Activated CD4-positive, alpha-beta T cell treated with anti-CD3 and anti-CD28 coated beads, Interleukin-2, amount 10 ng/mL, durations not matched to agents 7 days and 5 days (primary cell): ENCODE measurements around the gene OSBPL9. TPM values are rescaled to one million over a fixed set of nuclear protein-coding genes. Genes with fewer than 3 reads are reported as not detected.
"Not testable (repeated sequence)": the region's sequence is repeated elsewhere in the genome, so short reads cannot be mapped to it uniquely, and the experiment has no call there.

Experiments used
- CTCF ChIA-PET: fragments of 350-600 bp; sonication (Branson Sonifier 250); formaldehyde crosslinking; loops from one replicate; lab custom pipeline; 2021; ENCODE audit warnings: antibody characterized with exemption; lab: Charles Lee
- POLR2A ChIA-PET: fragments of 350-600 bp; sonication (Branson Sonifier 250); formaldehyde crosslinking; loops from one replicate; lab custom pipeline; 2021; ENCODE audit warnings: antibody characterized with exemption; lab: Charles Lee
- DNase-seq: peaks from one replicate; pipeline ENCODE4 v3.0.0-alpha.2; 2020
- H3K27ac Mint-ChIP-seq: one replicate; pipeline ENCODE4 v1.8.0; 2021; ENCODE audit warnings: mild to moderate bottlenecking, moderate library complexity, mixed read lengths
- H3K27me3 Mint-ChIP-seq: one replicate; pipeline ENCODE4 v1.8.0; 2021; ENCODE audit warnings: mixed read lengths
- H3K36me3 Mint-ChIP-seq: one replicate; pipeline ENCODE4 v1.8.0; 2021; ENCODE audit warnings: low read depth, mixed read lengths
- H3K4me1 Mint-ChIP-seq: one replicate; pipeline ENCODE4 v1.8.0; 2021; ENCODE audit warnings: mixed read lengths
- H3K4me3 Mint-ChIP-seq: one replicate; pipeline ENCODE4 v1.8.0; 2021; ENCODE audit warnings: mild to moderate bottlenecking, moderate library complexity, mixed read lengths
- H3K9me3 Mint-ChIP-seq: one replicate; pipeline ENCODE4 v1.8.0; 2021; ENCODE audit warnings: mixed read lengths
- total RNA-seq, 2 experiments: library from RNA; stranded (reverse); gene quantifications; one replicate each; pipeline ENCODE4 v1.2.3, GENCODE V29; 2021

Gene OSBPL9
- total RNA-seq, 2 experiments from 2014 or later: 44.0 to 46.7 TPM

DNA sequence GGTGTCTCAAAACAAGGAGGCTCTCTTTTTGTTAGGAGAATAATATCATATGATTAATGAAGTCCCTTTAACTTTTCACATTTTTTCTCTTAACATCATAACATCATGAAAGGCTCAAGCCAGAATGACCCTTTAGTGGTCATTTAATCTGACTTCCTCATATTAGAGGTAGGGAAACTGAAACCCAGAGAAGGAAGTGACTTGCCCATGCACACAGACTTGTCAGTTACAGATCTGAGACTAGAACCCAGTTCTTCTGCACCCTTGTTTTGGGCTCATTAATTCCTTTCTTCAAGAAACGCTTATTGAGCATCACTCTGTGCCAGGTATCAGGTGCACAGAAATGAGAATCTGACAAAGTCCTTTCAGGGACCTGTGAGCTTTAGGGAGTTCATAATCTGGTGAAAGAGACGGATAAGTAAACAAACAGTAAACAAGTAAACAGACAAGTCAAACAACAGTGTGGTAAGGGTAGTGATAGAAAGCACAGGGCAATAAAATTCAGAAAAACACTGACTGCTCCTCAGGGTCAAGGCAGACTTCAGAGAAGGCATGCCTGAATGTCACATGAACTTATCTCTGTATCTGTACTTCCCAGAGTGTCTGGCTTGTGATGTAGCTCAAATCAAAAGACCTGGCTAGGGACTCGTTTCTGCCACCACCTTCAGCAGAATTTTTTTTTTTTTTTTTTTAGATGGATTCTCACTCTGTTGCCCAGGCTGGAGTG, 38.3 kb upstream of the OSBPL9 start:
- peaks cover 8% of the 10 kb centered on the region for H3K36me3 Mint-ChIP-seq
- no peak for DNase-seq
- POLR2A ChIA-PET: interaction anchor here (0.6 kb wide), 1 partner anchor 136 kb away, joined by 5 read pairs; no protein-coding TSS in a partner anchor
- peaks cover 7% of the 10 kb centered on the region for H3K9me3 Mint-ChIP-seq
- no peaks in the 10 kb centered on the region for H3K27me3 Mint-ChIP-seq
- H3K4me1 Mint-ChIP-seq: peaks cover 38% of the 10 kb centered on the region
- no peak overlapping the region for H3K27ac Mint-ChIP-seq
- CTCF ChIA-PET: interaction anchor here (1.1 kb wide), 1 partner anchor 16 kb away, joined by 3 read pairs; no protein-coding TSS in a partner anchor
- no peak overlapping the region for H3K4me3 Mint-ChIP-seq

DNA sequence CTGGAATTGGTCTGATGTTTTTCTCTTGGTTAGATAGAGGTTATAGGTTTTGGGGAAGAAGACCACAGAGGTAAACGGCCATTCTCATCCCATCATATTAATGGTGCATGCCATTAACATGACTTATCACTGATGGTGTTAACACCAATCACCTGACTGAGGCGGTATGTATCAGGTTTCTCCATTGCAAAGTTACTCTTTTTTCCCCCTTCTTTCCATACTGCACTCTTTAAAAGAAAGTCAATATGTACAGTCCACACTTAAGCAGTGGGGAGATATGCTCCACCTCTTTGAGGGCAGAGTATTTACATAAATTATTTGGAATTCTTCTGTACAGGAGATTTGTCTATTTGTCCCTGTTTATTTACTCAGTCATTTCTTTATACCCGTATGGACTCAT, 35.7 kb upstream of the OSBPL9 start:
- ChIA-PET POLR2A (no interaction called here), CTCF (interaction anchor here (0.6 kb wide), 1 partner anchor 860 kb away, joined by 3 read pairs; no protein-coding TSS in a partner anchor)
- H3K9me3 Mint-ChIP-seq: peaks cover 4% of the 10 kb centered on the region
- H3K27ac Mint-ChIP-seq: no peak overlapping the region
- peaks cover 24% of the 10 kb centered on the region for H3K4me1 Mint-ChIP-seq
- H3K27me3 Mint-ChIP-seq: no peaks in the 10 kb centered on the region
- DNase-seq: no peak
- H3K36me3 Mint-ChIP-seq: peaks cover 3% of the 10 kb centered on the region
- H3K4me3 Mint-ChIP-seq: no peak overlapping the region

DNA sequence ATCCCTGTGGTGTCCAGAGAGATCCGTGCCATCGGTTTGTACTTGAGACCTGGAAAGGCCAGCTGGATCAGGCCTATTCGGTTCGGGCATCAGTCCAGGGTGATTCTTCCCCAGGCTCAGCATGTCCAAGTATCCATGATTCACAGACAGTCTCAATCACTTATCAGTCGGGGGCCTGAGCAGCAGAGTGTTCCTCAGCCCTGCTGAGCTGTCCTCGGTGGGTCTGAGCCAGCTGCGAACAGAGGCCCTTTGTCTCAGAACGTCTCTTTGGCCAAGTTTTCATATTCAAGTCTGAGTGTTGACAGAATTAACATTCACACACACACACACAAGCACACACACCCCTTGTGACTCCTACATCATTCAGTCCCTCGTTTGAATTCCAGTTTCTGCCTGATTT, 33.4 kb upstream of the OSBPL9 start:
- CTCF ChIA-PET: interaction anchor here (0.9 to 1.8 kb wide), 2 partner anchors 11 to 14 kb away, joined by 3 to 5 read pairs; no protein-coding TSS in a partner anchor
- no peaks in the 10 kb centered on the region for H3K27me3 Mint-ChIP-seq
- POLR2A ChIA-PET: no interaction called here
- no peaks in the 10 kb centered on the region for H3K9me3 Mint-ChIP-seq
- no peak overlapping the region for H3K27ac Mint-ChIP-seq
- H3K36me3 Mint-ChIP-seq: no peaks in the 10 kb centered on the region
- peaks cover 5% of the 10 kb centered on the region for H3K4me1 Mint-ChIP-seq
- no peak overlapping the region for H3K4me3 Mint-ChIP-seq
- no peak for DNase-seq

DNA sequence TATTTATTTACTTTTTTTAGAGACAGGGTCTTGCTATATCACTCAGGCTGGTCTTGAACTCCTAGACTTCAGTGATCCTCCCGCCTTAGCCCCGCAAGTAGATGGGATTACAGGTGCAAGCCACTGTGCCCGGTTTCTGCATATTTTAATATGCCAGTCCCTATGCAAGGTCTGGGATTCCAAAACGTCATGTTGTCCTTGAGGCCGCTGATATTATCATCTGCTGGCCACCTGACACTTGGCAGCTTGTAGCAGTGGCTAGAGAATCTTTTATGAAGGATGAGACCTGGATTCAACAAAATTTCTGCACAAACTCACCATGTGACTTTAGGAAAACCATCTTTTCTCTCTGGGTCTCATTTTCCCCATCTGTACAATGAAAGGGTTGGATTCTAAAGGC, 32.9 kb upstream of the OSBPL9 start:
- DNase-seq: no peak
- CTCF ChIA-PET: interaction anchor here (1.8 kb wide), 1 partner anchor 12 kb away, joined by 5 read pairs; no protein-coding TSS in a partner anchor
- Mint-ChIP-seq H3K4me1 (peaks cover 3% of the 10 kb centered on the region), H3K4me3 (no peak overlapping the region), H3K9me3 (no peaks in the 10 kb centered on the region), H3K27me3 (no peaks in the 10 kb centered on the region), H3K27ac (no peak overlapping the region), H3K36me3 (no peaks in the 10 kb centered on the region)
- POLR2A ChIA-PET: no interaction called here

DNA sequence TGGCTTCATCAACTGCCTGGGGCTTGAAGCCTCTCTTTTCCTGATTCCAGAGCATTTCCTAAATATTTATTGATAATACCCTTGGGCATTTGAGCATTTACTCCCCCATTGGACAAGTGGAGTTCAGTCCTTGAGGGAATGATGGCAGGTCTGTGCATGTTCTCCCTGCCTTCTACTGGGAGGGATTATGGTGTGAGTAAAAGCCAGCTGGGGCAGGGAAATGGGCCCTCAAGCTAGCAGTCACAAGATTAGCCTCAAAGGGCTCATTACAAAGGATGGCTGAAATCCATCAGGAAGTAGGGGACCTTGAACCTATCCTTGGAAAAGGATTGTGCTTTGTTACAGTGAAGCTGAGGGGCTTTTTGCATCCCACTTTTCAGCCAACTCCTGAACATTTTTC, 24.2 kb upstream of the OSBPL9 start:
- POLR2A ChIA-PET: no interaction called here
- H3K27ac Mint-ChIP-seq: no peak overlapping the region
- H3K9me3 Mint-ChIP-seq: no peaks in the 10 kb centered on the region
- no peak for DNase-seq
- CTCF ChIA-PET: no interaction called here
- H3K4me1 Mint-ChIP-seq: no peaks in the 10 kb centered on the region
- H3K27me3 Mint-ChIP-seq: no peaks in the 10 kb centered on the region
- no peak overlapping the region for H3K4me3 Mint-ChIP-seq
- H3K36me3 Mint-ChIP-seq: no peaks in the 10 kb centered on the region

DNA sequence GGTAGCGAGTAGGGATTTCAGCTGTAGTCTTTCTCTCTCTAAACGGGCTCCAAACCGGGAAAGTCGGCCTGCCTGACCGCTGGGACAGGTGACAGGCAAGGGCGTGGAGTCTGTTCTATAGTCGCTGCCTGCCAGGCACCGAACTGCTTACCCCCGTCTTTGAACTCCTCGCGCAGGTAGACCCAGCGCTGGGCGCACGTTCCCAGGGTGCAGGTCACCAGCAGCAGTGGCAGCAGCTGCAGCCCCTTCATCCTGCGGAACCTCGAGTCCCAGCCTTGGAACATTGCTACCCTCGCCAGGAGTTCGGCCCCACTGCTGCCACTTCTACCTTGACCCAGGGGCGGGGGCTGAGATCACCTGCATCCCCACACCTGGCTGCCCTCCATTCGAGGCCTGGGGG, 22.2 kb upstream of the OSBPL9 start:
- Mint-ChIP-seq H3K27me3 (no peaks in the 10 kb centered on the region), H3K4me3 (no peak overlapping the region), H3K36me3 (no peaks in the 10 kb centered on the region), H3K9me3 (no peaks in the 10 kb centered on the region), H3K4me1 (no peaks in the 10 kb centered on the region), H3K27ac (no peak overlapping the region)
- POLR2A ChIA-PET: no interaction called here
- DNase-seq: no peak
- CTCF ChIA-PET: no interaction called here

DNA sequence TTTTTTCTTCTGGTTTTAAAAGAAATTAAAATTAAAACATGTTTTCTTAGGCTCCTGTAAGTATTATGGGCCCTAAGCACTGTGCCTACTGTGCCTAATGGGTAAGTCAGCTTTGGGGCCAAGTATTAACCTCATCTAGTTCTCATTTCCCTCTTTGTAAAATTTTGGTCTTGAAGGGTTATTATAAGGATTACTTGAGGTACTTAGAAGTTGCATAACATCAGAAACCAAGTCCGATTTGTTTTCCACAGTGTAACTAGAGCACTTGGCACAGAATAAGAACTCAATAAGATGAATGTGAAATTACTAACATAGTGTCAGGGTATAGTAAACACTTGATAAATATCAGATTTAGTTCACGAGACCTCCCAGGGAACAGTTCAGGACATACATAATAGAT, 16.4 kb upstream of the OSBPL9 start:
- H3K36me3 Mint-ChIP-seq: no peaks in the 10 kb centered on the region
- no peaks in the 10 kb centered on the region for H3K4me1 Mint-ChIP-seq
- H3K9me3 Mint-ChIP-seq: no peaks in the 10 kb centered on the region
- POLR2A ChIA-PET: no interaction called here
- CTCF ChIA-PET: interaction anchor here (1.2 kb wide), 1 partner anchor 17 kb away, joined by 4 read pairs; no protein-coding TSS in a partner anchor
- H3K27ac Mint-ChIP-seq: no peak overlapping the region
- H3K27me3 Mint-ChIP-seq: peaks cover 3% of the 10 kb centered on the region
- no peak for DNase-seq
- H3K4me3 Mint-ChIP-seq: no peak overlapping the region

DNA sequence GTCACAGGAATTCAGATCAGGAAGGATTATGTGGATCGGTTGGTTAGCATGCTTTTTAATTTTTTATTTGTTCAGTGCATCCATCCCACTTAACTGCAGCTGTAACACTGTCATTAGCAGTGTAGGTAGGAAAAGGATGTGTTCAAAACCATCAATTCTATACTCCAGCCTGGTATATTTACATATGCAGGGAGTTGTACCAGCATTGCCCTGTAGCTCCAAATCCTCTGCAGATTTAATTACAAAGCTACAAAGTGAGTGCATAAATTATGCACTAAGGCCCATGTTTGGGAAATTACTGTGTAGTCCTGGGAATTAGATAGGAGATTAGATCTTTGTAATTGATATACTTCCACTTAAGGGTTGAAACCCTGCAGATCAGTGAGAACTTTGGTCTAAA, 15.9 kb upstream of the OSBPL9 start:
- no peaks in the 10 kb centered on the region for H3K9me3 Mint-ChIP-seq
- no peak overlapping the region for H3K4me3 Mint-ChIP-seq
- ChIA-PET POLR2A (no interaction called here), CTCF (interaction anchor here (1.2 kb wide), 1 partner anchor 17 kb away, joined by 4 read pairs; no protein-coding TSS in a partner anchor)
- H3K36me3 Mint-ChIP-seq: no peaks in the 10 kb centered on the region
- peaks cover 4% of the 10 kb centered on the region for H3K27me3 Mint-ChIP-seq
- no peak for DNase-seq
- no peaks in the 10 kb centered on the region for H3K4me1 Mint-ChIP-seq
- H3K27ac Mint-ChIP-seq: no peak overlapping the region

DNA sequence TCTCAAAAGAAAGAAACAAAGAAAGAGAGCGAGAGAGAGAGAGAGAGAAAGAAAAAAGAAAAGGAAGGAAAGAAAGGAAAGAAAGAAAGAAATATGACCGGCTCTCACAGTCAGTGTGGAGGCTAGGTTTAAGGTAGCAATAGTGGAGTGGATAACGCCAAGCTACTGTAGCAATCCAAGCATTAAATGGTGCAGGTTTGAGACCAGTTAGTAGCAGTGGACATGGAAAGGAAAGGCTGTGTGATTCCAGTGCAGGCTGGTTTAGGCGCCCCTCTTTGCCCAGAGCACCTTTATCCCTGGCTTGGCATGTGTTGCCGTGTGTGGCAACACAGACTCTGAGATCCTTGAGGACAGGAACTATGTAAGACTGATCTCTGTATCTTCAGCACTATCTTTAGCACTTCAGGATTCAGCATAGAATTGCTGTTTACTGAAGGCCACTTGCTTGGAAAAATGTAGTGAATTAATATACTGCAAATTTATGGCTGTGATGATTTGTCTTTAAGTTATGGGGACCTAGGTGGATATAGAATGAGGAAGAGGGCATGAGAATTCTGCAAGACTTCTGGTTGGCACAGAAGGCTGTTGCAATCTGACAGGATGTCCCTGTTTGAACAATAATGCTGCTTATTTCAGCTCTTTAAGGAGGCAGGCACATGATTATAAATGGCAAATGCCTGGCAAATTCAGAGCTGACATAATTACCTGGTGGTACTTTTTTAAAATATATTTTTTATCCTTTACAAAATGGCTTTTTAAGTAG, 10.8 kb upstream of the OSBPL9 start:
- Mint-ChIP-seq H3K27me3 (peaks cover 9% of the 10 kb centered on the region), H3K4me3 (no peak overlapping the region), H3K9me3 (no peaks in the 10 kb centered on the region), H3K36me3 (no peaks in the 10 kb centered on the region), H3K4me1 (no peaks in the 10 kb centered on the region), H3K27ac (no peak overlapping the region)
- no peak for DNase-seq
- CTCF ChIA-PET: interaction anchor here (0.7 kb wide), 1 partner anchor 15 kb away, joined by 3 read pairs; no protein-coding TSS in a partner anchor
- POLR2A ChIA-PET: no interaction called here

DNA sequence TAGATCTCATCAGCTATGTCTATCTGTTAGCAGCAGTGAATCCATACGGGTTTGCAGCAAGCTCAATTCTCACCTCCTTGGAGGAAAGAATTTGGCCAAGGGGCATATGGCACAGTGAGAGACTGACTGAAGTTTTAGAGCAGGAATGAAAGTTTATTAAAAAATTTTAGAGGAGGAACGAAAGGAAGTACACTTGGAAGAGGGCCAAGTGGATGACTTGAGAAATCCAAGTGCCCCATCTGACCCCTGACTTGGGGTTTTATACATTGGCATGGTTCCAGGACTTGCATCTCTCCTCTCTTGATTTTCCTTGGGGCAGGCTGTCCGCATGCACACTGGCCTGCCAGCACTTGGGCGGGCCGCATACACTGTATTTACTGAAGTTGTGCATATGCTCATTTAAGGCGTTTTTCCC, 9.2 kb upstream of the OSBPL9 start:
- H3K27me3 Mint-ChIP-seq: peaks cover 15% of the 10 kb centered on the region
- H3K36me3 Mint-ChIP-seq: no peaks in the 10 kb centered on the region
- ChIA-PET CTCF (no interaction called here), POLR2A (no interaction called here)
- no peak for DNase-seq
- H3K9me3 Mint-ChIP-seq: no peaks in the 10 kb centered on the region
- H3K27ac Mint-ChIP-seq: no peak overlapping the region
- no peak overlapping the region for H3K4me3 Mint-ChIP-seq
- no peaks in the 10 kb centered on the region for H3K4me1 Mint-ChIP-seq

DNA sequence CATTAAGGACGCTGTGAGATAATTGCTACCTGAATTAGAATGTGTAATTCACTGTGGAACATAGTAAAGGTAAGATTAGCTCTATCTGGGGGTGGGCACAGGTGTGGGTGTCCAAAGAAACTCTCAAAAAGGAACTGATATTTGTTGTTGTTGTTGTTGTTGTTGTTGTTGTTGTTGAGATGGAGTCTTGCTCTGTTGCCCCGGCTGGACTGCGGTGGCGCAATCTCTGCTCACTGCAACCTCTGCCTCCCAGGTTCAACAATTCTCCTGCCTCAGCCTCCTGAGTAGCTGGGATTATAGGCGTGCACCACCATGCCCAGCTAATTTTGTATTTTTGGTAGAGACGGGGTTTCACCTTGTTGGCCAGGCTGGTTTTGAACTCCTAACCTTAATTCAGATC, 6.8 kb upstream of the OSBPL9 start:
- H3K9me3 Mint-ChIP-seq, POLR2A ChIA-PET: not testable (repeated sequence)

DNA sequence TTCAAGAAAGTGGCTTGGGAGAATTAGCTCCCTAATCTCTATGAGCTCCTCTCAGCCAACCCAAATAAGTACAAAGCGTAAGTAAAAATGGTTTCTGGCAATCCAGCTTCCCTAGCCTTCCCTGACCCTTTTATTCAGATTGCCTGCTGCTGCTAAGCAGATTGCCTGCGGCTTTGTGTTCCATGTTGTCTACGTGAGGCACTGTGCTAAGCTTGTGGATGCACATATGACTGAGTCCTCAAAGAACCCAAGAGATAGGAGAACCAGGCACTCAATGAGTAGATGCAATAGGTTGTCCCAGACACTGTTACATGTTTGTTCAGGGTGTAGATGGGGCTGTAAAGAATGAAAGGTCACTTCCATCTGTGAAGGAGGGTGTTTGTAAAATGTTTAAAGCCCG, 6.3 kb upstream of the OSBPL9 start:
- CTCF ChIA-PET: no interaction called here
- Mint-ChIP-seq H3K27ac (no peak overlapping the region), H3K4me3 (no peak overlapping the region), H3K9me3 (no peaks in the 10 kb centered on the region), H3K4me1 (no peaks in the 10 kb centered on the region), H3K27me3 (peaks cover 17% of the 10 kb centered on the region), H3K36me3 (no peaks in the 10 kb centered on the region)
- DNase-seq: no peak
- POLR2A ChIA-PET: no interaction called here

More for the DNA sequence above, 6.8 kb upstream of the OSBPL9 start:
- CTCF ChIA-PET, DNase-seq, H3K4me1 Mint-ChIP-seq, H3K27ac Mint-ChIP-seq, H3K36me3 Mint-ChIP-seq, H3K4me3 Mint-ChIP-seq: not testable (repeated sequence)
- H3K27me3 Mint-ChIP-seq: peaks cover 20% of the 10 kb centered on the region

DNA sequence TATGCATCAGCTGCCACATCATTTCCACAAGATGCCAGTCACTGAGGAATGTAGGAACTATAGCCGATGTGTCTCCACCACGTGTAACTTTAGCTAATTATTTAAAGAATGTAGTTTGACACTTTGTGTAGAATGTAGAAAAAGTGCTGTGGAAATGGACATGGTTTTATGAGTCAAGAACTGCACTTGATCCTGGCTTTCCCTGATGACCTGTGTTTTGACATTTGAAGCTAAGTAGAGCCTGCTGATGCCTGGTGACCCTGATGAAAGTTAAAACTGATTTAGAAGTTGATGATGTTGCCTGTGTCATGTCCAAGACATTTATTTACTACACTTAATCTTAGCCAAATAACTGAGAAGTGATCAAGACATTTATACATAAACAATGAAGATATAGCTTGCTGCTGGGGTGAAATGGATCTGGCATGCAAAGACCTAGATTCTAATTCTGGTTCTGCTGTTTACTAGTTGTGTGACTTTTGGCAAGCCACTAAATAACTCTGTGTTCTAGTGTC, 4.4 kb upstream of the OSBPL9 start:
- ChIA-PET POLR2A (no interaction called here), CTCF (interaction anchor here (0.9 kb wide), 1 partner anchor 8 kb away, joined by 3 read pairs; no protein-coding TSS in a partner anchor)
- peaks cover 3% of the 10 kb centered on the region for H3K36me3 Mint-ChIP-seq
- H3K9me3 Mint-ChIP-seq: no peaks in the 10 kb centered on the region
- no peak overlapping the region for H3K4me3 Mint-ChIP-seq
- no peak for DNase-seq
- H3K27me3 Mint-ChIP-seq: peaks cover 16% of the 10 kb centered on the region
- no peak overlapping the region for H3K27ac Mint-ChIP-seq
- peaks cover 10% of the 10 kb centered on the region for H3K4me1 Mint-ChIP-seq
